Measurements from ENCODE around the gene KLHDC3. TPM values are rescaled to one million over a fixed set of nuclear protein-coding genes. Genes with fewer than 3 reads are reported as not detected.

Gene KLHDC3
- total RNA-seq, 6 experiments from 2014 or later, result 41.6 to 51.2 (median 45.9) TPM

- Mint-ChIP-seq H3K27ac (no peak overlapping the region), H3K4me1 (ENCODE audit: low read depth) (peaks cover 20% of the 10 kb centered on the region), H3K27me3 (ENCODE audit: insufficient read depth) (no peaks in the 10 kb centered on the region; the same call in 1 of the 2 replicates), H3K36me3 (ENCODE audit: low read depth) (no peaks in the 10 kb centered on the region), H3K4me3 (no peak overlapping the region), H3K9me3 (no peaks in the 10 kb centered on the region)
- no peak for DNase-seq
- no peak for TF ChIP-seq CTCF (IDR thresholded peaks at IDR 0.05)
Measured at GRCh38 chr6:42969431-42969830, 44.6 kb upstream of the KLHDC3 start.

- Mint-ChIP-seq H3K27ac (no peak overlapping the region), H3K27me3 (ENCODE audit: insufficient read depth) (no peaks in the 10 kb centered on the region; the same call in 1 of the 2 replicates), H3K36me3 (ENCODE audit: low read depth) (no peaks in the 10 kb centered on the region), H3K4me1 (ENCODE audit: low read depth) (peaks cover 20% of the 10 kb centered on the region), H3K4me3 (no peak overlapping the region), H3K9me3 (no peaks in the 10 kb centered on the region)
- DNase-seq, result no peak
- no peak for TF ChIP-seq CTCF (IDR thresholded peaks at IDR 0.05)
Measured at GRCh38 chr6:42969934-42970333, 44.1 kb upstream of the KLHDC3 start.

- H3K9me3 Mint-ChIP-seq, result no peaks in the 10 kb centered on the region
- peak; percentile 16 for DNase-seq
Measured at GRCh38 chr6:42970871-42971612, 43.0 kb upstream of the KLHDC3 start.

GRCh38 chr6:42971746-42972327 lies 42.2 kb upstream of the KLHDC3 start:
- DNase-seq, result no peak
- H3K27ac Mint-ChIP-seq, result peak overlapping the region; percentile 81

More at GRCh38 chr6:42970871-42971612, 43.0 kb upstream of the KLHDC3 start:
- TF ChIP-seq CTCF (IDR thresholded peaks at IDR 0.05), result no peak
- Mint-ChIP-seq H3K27ac (peak overlapping the region; percentile 81), H3K4me3 (no peak overlapping the region), H3K4me1 (ENCODE audit: low read depth) (peaks cover 20% of the 10 kb centered on the region), H3K36me3 (ENCODE audit: low read depth) (no peaks in the 10 kb centered on the region), H3K27me3 (ENCODE audit: insufficient read depth) (no peaks in the 10 kb centered on the region; the same call in 1 of the 2 replicates)

GRCh38 chr6:42973926-42974325 lies 40.1 kb upstream of the KLHDC3 start:
- peaks cover 18% of the 10 kb centered on the region for H3K36me3 Mint-ChIP-seq (ENCODE audit: low read depth)
- TF ChIP-seq CTCF (IDR thresholded peaks at IDR 0.05), result no peak
- H3K9me3 Mint-ChIP-seq, result no peaks in the 10 kb centered on the region
- peaks cover 36% of the 10 kb centered on the region for H3K4me1 Mint-ChIP-seq (ENCODE audit: low read depth)
- no peak overlapping the region for H3K27ac Mint-ChIP-seq
- DNase-seq, result no peak
- no peak overlapping the region for H3K4me3 Mint-ChIP-seq
- no peaks in the 10 kb centered on the region; the same call in 1 of the 2 replicates for H3K27me3 Mint-ChIP-seq (ENCODE audit: insufficient read depth)

More at GRCh38 chr6:42971746-42972327, 42.2 kb upstream of the KLHDC3 start:
- H3K4me1 Mint-ChIP-seq (ENCODE audit: low read depth), result peaks cover 27% of the 10 kb centered on the region
- TF ChIP-seq CTCF (IDR thresholded peaks at IDR 0.05), result no peak
- peaks cover 8% of the 10 kb centered on the region for H3K36me3 Mint-ChIP-seq (ENCODE audit: low read depth)
- no peak overlapping the region for H3K4me3 Mint-ChIP-seq
- H3K27me3 Mint-ChIP-seq (ENCODE audit: insufficient read depth), result no peaks in the 10 kb centered on the region; the same call in 1 of the 2 replicates
- no peaks in the 10 kb centered on the region for H3K9me3 Mint-ChIP-seq
